A673 (cell line): Measurements from ENCODE around the gene PTPN1.

ENCODE experiments used
- CTCF ChIP-seq: fragments of 300-800, 200-600 bp; sonication (generic); conservative IDR thresholded peaks from 2 replicates; pipeline ENCODE4 v1.5.1; 2017; ENCODE audit warnings: low read depth, mild to moderate bottlenecking, antibody characterized with exemption, low read length, moderate library complexity, mixed read lengths
- EZH2 ChIP-seq: fragments of 200-600 bp; sonication (generic); IDR thresholded peaks from 2 replicates; pipeline ENCODE4 v1.6.1; 2017; ENCODE audit warnings: borderline replicate concordance, low read depth, mild to moderate bottlenecking, mixed read lengths, antibody characterized with exemption, low read length; ENCODE audit not compliant: poor library complexity, severe bottlenecking

GRCh38 chr20:50587291-50587961, 77.2 kb downstream of the PTPN1 start:
- TF ChIP-seq CTCF (no peak), EZH2 (no peak)
